Breast epithelium (tissue), 4 donors: ENCODE measurements around the gene RAD51D. TPM values are rescaled to one million over a fixed set of nuclear protein-coding genes. Genes with fewer than 3 reads are reported as not detected.
"Not testable (repeated sequence)": the region's sequence is repeated elsewhere in the genome, so short reads cannot be mapped to it uniquely, and the experiment has no call there.

Experiments
- DNase-seq, 2 donors: peaks; one replicate each; pipeline ENCODE4 v3.0.0-alpha.2; 2019; ENCODE audit warnings: low spot score in 2 of 2
- H3K27ac ChIP-seq, 2 donors: fragments of 200-600 bp; sonication (generic) in 1 of 2; one replicate each; pipeline ENCODE4 v1.5.1; 2016 to 2019; ENCODE audit warnings: mild to moderate bottlenecking in 1 of 2
- H3K27me3 ChIP-seq, 2 donors: fragments of 200-600 bp; sonication (generic) in 1 of 2; one replicate each; pipeline versions ENCODE4 v1.5.1 to v1.6.0; 2017 to 2019; ENCODE audit warnings: control low read depth in 1 of 2, mild to moderate bottlenecking in 1 of 2
- H3K36me3 ChIP-seq: fragments of 200-600 bp; one replicate; pipeline ENCODE4 v1.5.1; 2019
- H3K4me1 ChIP-seq, 2 donors: fragments of 200-600 bp; sonication (generic); one replicate each; pipeline ENCODE4 v1.5.1; 2016 to 2019; ENCODE audit warnings: control low read depth in 1 of 2
- H3K4me3 ChIP-seq, 3 donors: fragments of 200-600 bp; sonication (generic); 1 replicate in 2 of 3; 2 replicates in 1 of 3; pipeline ENCODE4 v1.5.1; 2016 to 2019; ENCODE audit warnings: mild to moderate bottlenecking in 3 of 3, moderate library complexity in 2 of 3
- H3K9me3 ChIP-seq, 2 donors: fragments of 200-600 bp; sonication (generic) in 1 of 2; one replicate each; pipeline ENCODE4 v1.5.1; 2016 to 2019; ENCODE audit warnings: control low read depth in 1 of 2
- CTCF ChIP-seq, 3 donors: fragments of 450-650 bp; IDR thresholded peaks; one replicate each; pipeline ENCODE4 v1.5.1; 2016 to 2017; ENCODE audit warnings: antibody characterized with exemption in 3 of 3, mild to moderate bottlenecking in 3 of 3, moderate library complexity in 3 of 3
- POLR2A ChIP-seq: fragments of 450-650 bp; IDR thresholded peaks from one replicate; pipeline ENCODE4 v1.6.1; 2016; ENCODE audit warnings: antibody characterized with exemption, mild to moderate bottlenecking, moderate library complexity
- POLR2AphosphoS5 ChIP-seq, 3 donors: sonication (generic); formaldehyde crosslinking; IDR thresholded peaks; one replicate each; pipeline ENCODE4 v1.6.1; 2017; ENCODE audit warnings: antibody characterized with exemption in 3 of 3
- intact Hi-C: fragments of 100-400 bp; cut with DNase I; formaldehyde crosslinking; loops from one replicate; pipeline ENCODE4 v1.15.1; 2023; ENCODE audit warnings: low total_unique reads
- total RNA-seq, 3 donors: library from RNA; depleted of rRNA; stranded (reverse); fragments of >200 nt; gene quantifications; one replicate each; pipeline ENCODE4 v1.1.0, GENCODE V29; 2016

Gene RAD51D
- total RNA-seq, 3 donors from 2014 or later = 7.9 to 12.6 (median 10.5) TPM

GRCh38 chr17:35117984-35118383 lies 1.7 kb downstream of the RAD51D start:
- intact Hi-C loops = loop anchor here (10.0 kb wide), 1 partner anchor 573 kb away; no protein-coding TSS in a partner anchor
- TF ChIP-seq CTCF (IDR thresholded peaks at IDR 0.05) = no peak
- no peak for TF ChIP-seq POLR2AphosphoS5 (IDR thresholded peaks at IDR 0.05)
- no peak for TF ChIP-seq POLR2A
- Histone ChIP-seq H3K4me3 (no peak overlapping the region), H3K36me3 (no peaks in the 10 kb centered on the region), H3K4me1 (no peaks in the 10 kb centered on the region), H3K9me3 (no peaks in the 10 kb centered on the region), H3K27ac (no peak overlapping the region), H3K27me3 (no peaks in the 10 kb centered on the region)
- DNase-seq = no peak

GRCh38 chr17:35116845-35117244 lies 2.8 kb downstream of the RAD51D start:
- H3K27me3 ChIP-seq = no peaks in the 10 kb centered on the region
- no peak for TF ChIP-seq CTCF (IDR thresholded peaks at IDR 0.05)
- no peak for TF ChIP-seq POLR2A
- TF ChIP-seq POLR2AphosphoS5 (IDR thresholded peaks at IDR 0.05) = no peak
- intact Hi-C loops = loop anchor here (10.0 kb wide), 1 partner anchor 572 kb away; no protein-coding TSS in a partner anchor
- no peak overlapping the region for H3K27ac ChIP-seq
- no peaks in the 10 kb centered on the region for H3K9me3 ChIP-seq
- no peak overlapping the region for H3K4me3 ChIP-seq
- DNase-seq = no peak
- H3K36me3 ChIP-seq = no peaks in the 10 kb centered on the region
- no peaks in the 10 kb centered on the region for H3K4me1 ChIP-seq

- DNase-seq = not testable (repeated sequence)
Observed at GRCh38 chr17:35110791-35111190, 8.9 kb downstream of the RAD51D start.

GRCh38 chr17:35104844-35105450 lies 14.7 kb downstream of the RAD51D start:
- DNase-seq = no peak
- Histone ChIP-seq H3K9me3 (no peaks in the 10 kb centered on the region), H3K4me1 (no peaks in the 10 kb centered on the region), H3K27ac (no peak overlapping the region), H3K27me3 (no peaks in the 10 kb centered on the region), H3K4me3 (no peak overlapping the region), H3K36me3 (no peaks in the 10 kb centered on the region)
- TF ChIP-seq POLR2AphosphoS5 (IDR thresholded peaks at IDR 0.05) (no peak), POLR2A (no peak), CTCF (IDR thresholded peaks at IDR 0.05) (no peak)
- intact Hi-C loops = no loop called here

More at GRCh38 chr17:35110791-35111190, 8.9 kb downstream of the RAD51D start:
- H3K4me1 ChIP-seq, H3K36me3 ChIP-seq, H3K27me3 ChIP-seq, H3K27ac ChIP-seq, H3K4me3 ChIP-seq, H3K9me3 ChIP-seq: not testable (repeated sequence)
- intact Hi-C loops = loop anchor here (10.0 kb wide), 1 partner anchor 566 kb away; no protein-coding TSS in a partner anchor

- H3K27ac ChIP-seq = no peak overlapping the region
- no peak for DNase-seq
- intact Hi-C loops = no loop called here
- no peak overlapping the region for H3K4me3 ChIP-seq
- no peak for TF ChIP-seq CTCF (IDR thresholded peaks at IDR 0.05)
- no peak for TF ChIP-seq POLR2AphosphoS5 (IDR thresholded peaks at IDR 0.05)
- TF ChIP-seq POLR2A = no peak
- H3K36me3 ChIP-seq = no peaks in the 10 kb centered on the region
- no peaks in the 10 kb centered on the region for H3K27me3 ChIP-seq
- no peaks in the 10 kb centered on the region for H3K4me1 ChIP-seq
- H3K9me3 ChIP-seq = no peaks in the 10 kb centered on the region
Observed at GRCh38 chr17:35103271-35103670, 16.4 kb downstream of the RAD51D start.
